ENCODE measurements around the gene HABP4.
"Not testable (repeated sequence)": the region's sequence is repeated elsewhere in the genome, so short reads cannot be mapped to it uniquely, and the experiment has no call there.

HABP4 gene

DNA sequence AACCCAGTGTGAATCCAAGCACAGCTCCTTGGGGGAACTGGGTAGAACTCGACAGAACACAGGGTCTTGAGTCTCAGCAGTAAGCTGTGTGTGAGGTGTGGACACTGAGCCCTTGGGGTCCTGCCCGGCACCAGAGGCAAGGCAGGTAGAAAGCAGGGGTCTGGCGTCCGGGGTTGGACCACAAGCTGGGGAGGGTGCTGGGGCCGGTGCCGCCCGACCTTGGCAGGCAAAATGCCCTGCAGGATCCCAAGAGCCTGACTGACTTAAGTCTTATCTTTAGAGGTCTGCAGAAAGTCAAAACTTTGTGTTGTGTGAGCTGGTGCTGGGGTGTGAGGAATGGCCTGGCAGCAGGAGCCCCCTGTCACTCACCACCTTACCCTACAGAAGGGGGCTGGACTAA is 49.3 kb downstream of the HABP4 start:
- no peak for DNase-seq (ENCODE audit: low read depth in 3 of 3)

GRCh38 chr9:96500696-96501632 is 51.0 kb downstream of the HABP4 start:
- no peak for DNase-seq (ENCODE audit: low read depth in 3 of 3)

DNA sequence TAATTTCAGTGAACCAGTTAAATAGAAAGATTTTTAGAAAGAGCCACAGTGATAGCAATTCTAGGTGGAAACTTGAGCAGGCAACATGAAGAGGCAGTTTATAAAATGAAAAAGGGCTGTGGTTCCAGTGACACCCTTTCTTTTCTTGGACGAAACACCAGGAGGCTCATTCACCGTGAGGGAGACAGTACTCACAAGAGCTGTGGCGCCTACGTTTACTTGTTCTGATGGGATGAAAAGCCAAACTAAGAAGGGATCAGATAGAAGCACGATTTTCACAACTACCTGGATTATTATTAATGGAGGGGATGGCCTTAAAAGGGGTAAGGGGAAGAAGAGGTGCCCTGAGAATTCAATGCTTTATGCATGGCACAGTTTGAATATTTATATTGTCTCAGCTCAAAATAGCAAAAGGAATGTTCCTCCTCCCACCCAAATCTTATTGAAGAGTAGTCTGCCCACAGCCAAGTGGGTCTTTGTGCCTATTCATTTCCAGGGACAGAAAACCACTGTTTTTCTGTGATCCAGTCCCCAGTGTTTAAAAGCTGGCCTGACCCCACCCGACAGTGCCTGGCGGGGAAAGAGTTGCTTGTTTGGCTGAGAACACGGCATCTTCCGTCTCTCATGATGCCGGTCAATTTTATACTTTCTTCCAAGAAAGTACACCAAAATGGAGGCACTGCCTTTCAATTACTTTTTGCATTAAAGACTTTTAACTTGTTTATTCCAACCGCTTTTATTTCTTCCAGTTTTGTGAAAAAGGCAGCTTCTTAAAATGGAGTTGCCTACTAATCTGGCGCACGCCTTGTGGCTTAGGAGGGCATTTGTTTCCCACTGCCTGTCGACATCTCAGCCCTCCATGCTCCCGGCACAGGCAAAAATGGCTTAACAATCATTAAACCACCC is 51.9 kb downstream of the HABP4 start:
- DNase-seq (ENCODE audit: low read depth in 3 of 3), result no peak

GRCh38 chr9:96502539-96503373 is 52.8 kb downstream of the HABP4 start:
- no peak for DNase-seq (ENCODE audit: low read depth in 3 of 3)

- not testable (repeated sequence) for DNase-seq (ENCODE audit: low read depth in 3 of 3)
Observed at GRCh38 chr9:96503374-96503748, 53.4 kb downstream of the HABP4 start.

DNA sequence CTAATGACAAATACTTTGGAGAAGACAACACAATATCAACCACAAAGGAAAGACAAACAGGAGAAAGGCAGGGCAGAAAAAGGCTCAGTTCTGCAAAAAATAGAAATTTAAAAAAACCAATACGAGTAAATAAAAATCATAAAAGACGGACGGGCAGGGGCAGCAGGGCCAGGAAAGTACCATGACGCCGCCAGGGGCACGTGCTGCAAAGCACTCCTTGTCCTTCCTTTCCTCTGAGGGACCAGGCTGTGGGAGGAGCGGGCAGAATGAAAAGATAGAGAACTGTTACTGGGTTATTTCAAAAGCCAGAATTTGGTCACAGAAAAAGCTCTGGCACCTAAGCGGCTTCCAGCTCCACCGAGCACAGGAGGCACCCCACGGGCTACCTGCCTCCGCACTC is 53.9 kb downstream of the HABP4 start:
- DNase-seq (ENCODE audit: low read depth in 3 of 3), result no peak

DNA sequence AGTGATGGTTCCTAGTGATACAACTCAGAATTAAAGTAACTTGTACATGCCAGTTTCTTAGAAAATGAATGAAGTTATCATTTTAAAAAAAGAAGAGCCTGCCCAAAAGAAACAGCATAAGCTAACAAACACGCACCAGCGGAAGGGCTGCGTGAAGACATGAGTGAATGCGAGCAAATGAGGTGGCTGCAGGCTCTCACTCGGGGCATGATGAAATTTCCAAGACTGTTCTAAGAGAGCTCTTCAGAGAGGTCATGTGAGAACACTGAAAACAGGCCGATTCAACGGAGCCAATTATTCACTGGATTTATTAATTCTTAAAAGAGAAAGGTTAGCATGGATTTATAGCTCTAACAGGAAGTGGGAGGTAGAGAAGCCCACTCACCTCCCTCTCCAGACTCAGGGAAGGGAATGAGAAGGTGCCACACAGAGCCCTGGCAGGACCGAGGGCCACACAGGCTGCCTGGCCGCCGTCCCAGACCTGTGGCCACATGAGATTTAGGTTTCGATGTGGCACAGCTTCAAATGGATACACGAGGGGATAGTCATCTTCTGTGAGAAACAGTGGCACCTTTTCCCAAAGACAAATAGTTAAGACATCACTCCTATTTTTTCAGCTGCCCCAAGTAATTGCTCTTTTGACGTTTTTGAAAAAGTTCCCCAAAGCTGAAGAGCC is 55.5 kb downstream of the HABP4 start:
- DNase-seq (ENCODE audit: low read depth in 3 of 3), result no peak

- no peak for DNase-seq (ENCODE audit: low read depth in 3 of 3)
Observed at GRCh38 chr9:96508227-96508940, 58.4 kb downstream of the HABP4 start.

GRCh38 chr9:96509026-96509425 is 59.1 kb downstream of the HABP4 start:
- DNase-seq (ENCODE audit: low read depth in 3 of 3), result no peak

GRCh38 chr9:96509848-96510247 is 59.9 kb downstream of the HABP4 start:
- DNase-seq (ENCODE audit: low read depth in 3 of 3), result no peak

DNA sequence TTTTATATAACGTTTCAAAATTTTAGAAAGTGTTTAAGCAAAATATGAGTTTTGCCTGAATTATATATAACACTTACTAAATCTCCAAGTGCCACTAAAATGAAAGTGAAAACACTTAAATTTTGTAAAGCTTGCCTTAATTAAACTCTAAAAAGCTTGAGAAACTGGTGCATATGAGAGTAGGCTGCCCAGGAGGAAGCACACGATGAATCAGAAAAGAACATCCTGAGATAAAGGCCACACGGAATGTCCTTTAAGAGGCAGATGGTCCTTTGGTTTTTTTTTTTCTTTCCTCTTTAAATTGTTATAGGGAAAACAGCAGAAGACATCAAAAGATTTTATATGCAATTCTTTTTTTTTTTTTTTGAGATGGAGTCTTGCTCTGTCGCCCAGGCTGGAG is 60.3 kb downstream of the HABP4 start:
- no peak for DNase-seq (ENCODE audit: low read depth in 3 of 3)

DNA sequence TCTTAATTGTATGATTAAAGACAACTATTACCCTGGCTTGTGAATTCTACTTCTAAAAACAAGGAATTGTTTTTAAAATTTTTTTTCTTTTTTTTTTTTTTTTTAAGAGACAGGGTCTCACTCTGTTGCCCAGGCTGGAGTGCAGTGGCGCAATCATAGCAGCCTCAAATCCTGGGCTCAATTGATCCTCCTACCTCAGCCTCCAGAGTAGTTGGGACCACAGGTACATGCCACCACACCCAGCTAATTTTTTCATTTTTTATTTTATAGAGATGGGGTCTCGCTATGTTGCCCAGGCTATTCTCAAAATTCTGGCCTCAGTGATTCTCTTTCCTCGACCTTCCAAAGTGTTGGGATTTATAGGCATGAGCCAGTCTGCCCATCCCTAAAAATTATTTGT is 62.3 kb downstream of the HABP4 start:
- no peak for DNase-seq (ENCODE audit: low read depth in 3 of 3)

- DNase-seq (ENCODE audit: low read depth in 3 of 3), result no peak
Observed at GRCh38 chr9:96513622-96514021, 63.7 kb downstream of the HABP4 start.

- DNase-seq (ENCODE audit: low read depth in 3 of 3), result no peak
Observed at GRCh38 chr9:96514108-96514799, 64.3 kb downstream of the HABP4 start.

- DNase-seq (ENCODE audit: low read depth in 3 of 3), result no peak
Observed at GRCh38 chr9:96514800-96515158, 64.8 kb downstream of the HABP4 start.

GRCh38 chr9:96515621-96516470 is 65.9 kb downstream of the HABP4 start:
- no peak for DNase-seq (ENCODE audit: low read depth in 3 of 3)

- no peak for DNase-seq (ENCODE audit: low read depth in 3 of 3)
Observed at GRCh38 chr9:96519095-96519494, 69.1 kb downstream of the HABP4 start.

GRCh38 chr9:96519787-96520186 is 69.8 kb downstream of the HABP4 start:
- no peak for DNase-seq (ENCODE audit: low read depth in 3 of 3)

DNA sequence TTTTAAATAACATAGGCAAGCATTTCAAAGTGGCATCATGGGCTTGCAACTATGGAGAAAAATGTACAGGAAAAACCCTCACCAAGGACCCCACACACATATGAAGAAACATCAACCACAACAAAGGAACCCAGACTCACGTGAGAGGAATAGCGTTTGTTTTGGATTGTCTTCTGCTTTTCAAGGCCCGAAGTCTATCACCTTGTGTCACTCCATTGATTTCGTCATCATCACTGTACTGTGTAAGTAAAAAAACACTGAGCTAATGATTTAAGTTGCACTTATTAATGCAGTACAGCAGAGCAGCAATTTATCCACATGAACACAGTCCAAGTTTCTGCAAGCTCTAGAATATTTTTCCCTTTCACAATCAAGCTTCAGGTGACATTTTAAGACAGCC is 72.4 kb downstream of the HABP4 start:
- no peak for DNase-seq (ENCODE audit: low read depth in 3 of 3)
